Loucy (cell line): ENCODE results near the gene TNPO3.
A peak's percentile ranks its signal among the peaks of the same experiment; 100 is the strongest.

Experiments used
- H2AFZ ChIP-seq: fragments of 200-600 bp; sonication (generic); 2 replicates; pipeline ENCODE4 v1.6.0; 2016; ENCODE audit warnings: antibody characterized with exemption, mild to moderate bottlenecking, low read length, moderate library complexity
- H3F3A ChIP-seq: fragments of 200-600 bp; 2 replicates; pipeline ENCODE4 v1.6.0; 2016; ENCODE audit warnings: antibody characterized with exemption, low read depth, mild to moderate bottlenecking
- H3K27me3 ChIP-seq: fragments of 200-600 bp; sonication (generic); 2 replicates; pipeline ENCODE4 v1.6.1; 2014; ENCODE audit warnings: low read length, mild to moderate bottlenecking; ENCODE audit not compliant: insufficient read depth, poor library complexity, severe bottlenecking
- H3K36me3 ChIP-seq: fragments of 200-600 bp; sonication (generic); 2 replicates; pipeline ENCODE4 v1.6.1; 2016; ENCODE audit warnings: low read length; ENCODE audit not compliant: insufficient read depth
- H3K4me1 ChIP-seq: fragments of 200-600 bp; sonication (generic); 2 replicates; pipeline ENCODE4 v1.5.1; 2014; ENCODE audit warnings: low read length, mild to moderate bottlenecking; ENCODE audit not compliant: insufficient read depth, poor library complexity, severe bottlenecking
- H3K4me2 ChIP-seq: fragments of 200-600 bp; sonication (generic); 2 replicates; pipeline ENCODE4 v1.6.0; 2014; ENCODE audit warnings: antibody characterized with exemption, low read length, low read depth, mild to moderate bottlenecking; ENCODE audit not compliant: poor library complexity, severe bottlenecking
- H3K4me3 ChIP-seq: fragments of 200-600 bp; sonication (generic); 2 replicates; pipeline ENCODE4 v1.5.1; 2014; ENCODE audit warnings: low read length, mild to moderate bottlenecking, mixed read lengths; ENCODE audit not compliant: poor library complexity, severe bottlenecking
- H3K79me2 ChIP-seq: fragments of 200-600 bp; sonication (generic); 2 replicates; pipeline ENCODE4 v1.6.1; 2014; ENCODE audit warnings: low read length; ENCODE audit not compliant: insufficient read depth
- H3K9ac ChIP-seq: fragments of 200-600 bp; sonication (generic); 2 replicates; pipeline ENCODE4 v1.6.0; 2014; ENCODE audit warnings: mild to moderate bottlenecking, low read depth, low read length, moderate library complexity; ENCODE audit not compliant: poor library complexity, severe bottlenecking
- H3K9me2 ChIP-seq: fragments of 200-600 bp; sonication (generic); replicated peaks from 2 replicates; pipeline ENCODE4 v1.6.1; 2016; ENCODE audit warnings: low read depth, low read length, mixed read lengths
- H3K9me3 ChIP-seq: fragments of 200-600 bp; sonication (generic); 2 replicates; pipeline ENCODE4 v1.6.1; 2014; ENCODE audit warnings: mild to moderate bottlenecking, antibody characterized with exemption, low read length, low read depth; ENCODE audit not compliant: insufficient read depth
- H4K20me1 ChIP-seq: fragments of 200-600 bp; sonication (generic); 2 replicates; pipeline ENCODE4 v1.6.0; 2014; ENCODE audit warnings: antibody characterized with exemption, low read length, mild to moderate bottlenecking; ENCODE audit not compliant: insufficient read depth, poor library complexity, severe bottlenecking
- CTCF ChIP-seq: fragments of 200-600 bp; sonication (generic); conservative IDR thresholded peaks from 2 replicates; pipeline ENCODE4 v1.5.1; 2014; ENCODE audit warnings: mild to moderate bottlenecking, antibody characterized with exemption, low read length
- EZH2phosphoT487 ChIP-seq: fragments of 200-600 bp; IDR thresholded peaks from 2 replicates; pipeline ENCODE4 v1.6.1; 2018; ENCODE audit warnings: antibody characterized with exemption, mild to moderate bottlenecking, moderate library complexity, borderline replicate concordance

TNPO3 gene

GRCh38 chr7:128928159-128928813 is 126.6 kb downstream of the TNPO3 start:
- Histone ChIP-seq H2AFZ (no peak overlapping the region), H3K9ac (no peak overlapping the region), H3K4me1 (peaks cover 13% of the 10 kb centered on the region), H3K36me3 (no peaks in the 10 kb centered on the region), H3F3A (no peaks in the 10 kb centered on the region), H3K9me3 (no peaks in the 10 kb centered on the region), H3K27me3 (no peaks in the 10 kb centered on the region), H3K9me2 (no peaks in the 10 kb centered on the region), H3K79me2 (peaks cover 13% of the 10 kb centered on the region), H4K20me1 (no peaks in the 10 kb centered on the region), H3K4me2 (no peak overlapping the region), H3K4me3 (no peak overlapping the region)
- TF ChIP-seq CTCF, result peak; percentile 30
- TF ChIP-seq EZH2phosphoT487, result no peak

- Histone ChIP-seq H3F3A (no peaks in the 10 kb centered on the region), H3K27me3 (no peaks in the 10 kb centered on the region), H3K36me3 (no peaks in the 10 kb centered on the region), H3K9me3 (no peaks in the 10 kb centered on the region), H4K20me1 (no peaks in the 10 kb centered on the region), H3K4me3 (no peak overlapping the region), H3K9ac (no peak overlapping the region), H3K4me2 (no peak overlapping the region), H3K9me2 (no peaks in the 10 kb centered on the region), H3K79me2 (no peaks in the 10 kb centered on the region), H2AFZ (no peak overlapping the region), H3K4me1 (no peaks in the 10 kb centered on the region)
- no peak for TF ChIP-seq CTCF
- TF ChIP-seq EZH2phosphoT487, result no peak
Observed at GRCh38 chr7:128924707-128925588, 130.0 kb downstream of the TNPO3 start.

- Histone ChIP-seq H3F3A (no peaks in the 10 kb centered on the region), H3K4me1 (no peaks in the 10 kb centered on the region), H3K4me2 (no peak overlapping the region), H3K4me3 (no peak overlapping the region), H3K27me3 (no peaks in the 10 kb centered on the region), H3K9ac (no peak overlapping the region), H3K9me3 (no peaks in the 10 kb centered on the region), H3K36me3 (no peaks in the 10 kb centered on the region), H3K79me2 (no peaks in the 10 kb centered on the region), H3K9me2 (no peaks in the 10 kb centered on the region), H2AFZ (no peak overlapping the region), H4K20me1 (no peaks in the 10 kb centered on the region)
- no peak for TF ChIP-seq EZH2phosphoT487
- no peak for TF ChIP-seq CTCF
Observed at GRCh38 chr7:128923411-128923800, 131.5 kb downstream of the TNPO3 start.
